H9 (cell line): Measurements from ENCODE around the gene TMEM121. TPM values are rescaled to one million over a fixed set of nuclear protein-coding genes. Genes with fewer than 3 reads are reported as not detected.

Source experiments
- DNase-seq: peaks from one replicate; pipeline ENCODE4 v3.0.0-alpha.2; 2017
- H2AFZ ChIP-seq: one replicate; pipeline ENCODE4 v1.6.1; 2013; ENCODE audit warnings: mild to moderate bottlenecking, low read length, control low read depth, moderate library complexity
- H2AK5ac ChIP-seq: 2 replicates; pipeline ENCODE4 v1.6.1; 2013; ENCODE audit warnings: low read length, control low read depth, mixed read lengths; ENCODE audit not compliant: insufficient read length
- H2BK120ac ChIP-seq: one replicate; pipeline ENCODE4 v1.6.1; 2013; ENCODE audit warnings: low read depth, mild to moderate bottlenecking, low read length, control low read depth, inconsistent platforms; ENCODE audit not compliant: poor library complexity, severe bottlenecking
- H2BK12ac ChIP-seq: 2 replicates; pipeline ENCODE4 v1.6.1; 2013; ENCODE audit warnings: low read length, control low read depth, mixed read lengths, low read depth; ENCODE audit not compliant: insufficient read length
- H2BK15ac ChIP-seq: 2 replicates; pipeline ENCODE4 v1.6.1; 2013; ENCODE audit warnings: low read depth, low read length, control low read depth
- H2BK20ac ChIP-seq: one replicate; pipeline ENCODE4 v1.6.1; 2013; ENCODE audit warnings: low read depth, mild to moderate bottlenecking, low read length, control low read depth, inconsistent platforms; ENCODE audit not compliant: poor library complexity, severe bottlenecking
- H2BK5ac ChIP-seq: 2 replicates; pipeline ENCODE4 v1.6.1; 2013; ENCODE audit warnings: low read length, control low read depth, mixed read lengths; ENCODE audit not compliant: insufficient read length
- H3K14ac ChIP-seq: 2 replicates; pipeline ENCODE4 v1.6.1; 2013; ENCODE audit warnings: low read length, control low read depth; ENCODE audit not compliant: insufficient read depth
- H3K18ac ChIP-seq: 2 replicates; pipeline ENCODE4 v1.6.1; 2013; ENCODE audit warnings: low read depth, mild to moderate bottlenecking, mixed read lengths, low read length, control low read depth; ENCODE audit not compliant: insufficient read length
- H3K23ac ChIP-seq: 2 replicates; pipeline ENCODE4 v1.6.1; 2013; ENCODE audit warnings: low read length, control low read depth, mixed read lengths, low read depth; ENCODE audit not compliant: insufficient read length
- H3K23me2 ChIP-seq: 2 replicates; pipeline ENCODE4 v1.6.1; 2013; ENCODE audit warnings: low read depth, mild to moderate bottlenecking, mixed read lengths, low read length, control low read depth; ENCODE audit not compliant: insufficient read length, poor library complexity, severe bottlenecking
- H3K27ac ChIP-seq: 2 replicates; pipeline ENCODE4 v1.5.1; 2013; ENCODE audit warnings: low read length, control low read depth, mixed read lengths, low read depth; ENCODE audit not compliant: insufficient read length
- H3K27me3 ChIP-seq: 2 replicates; pipeline ENCODE4 v1.6.1; 2013; ENCODE audit warnings: low read length, control low read depth, inconsistent platforms; ENCODE audit not compliant: insufficient read depth
- H3K4ac ChIP-seq: 2 replicates; pipeline ENCODE4 v1.6.1; 2013; ENCODE audit warnings: low read depth, mild to moderate bottlenecking, control low read depth, inconsistent platforms, low read length, moderate library complexity
- H3K4me1 ChIP-seq: 2 replicates; pipeline ENCODE4 v1.6.1; 2013; ENCODE audit warnings: low read length, control low read depth, inconsistent platforms; ENCODE audit not compliant: insufficient read depth
- H3K4me2 ChIP-seq: 2 replicates; pipeline ENCODE4 v1.6.1; 2013; ENCODE audit warnings: low read length, control low read depth, mixed read lengths; ENCODE audit not compliant: insufficient read length, insufficient read depth
- H3K56ac ChIP-seq: 2 replicates; pipeline ENCODE4 v1.6.1; 2013; ENCODE audit warnings: low read depth, mild to moderate bottlenecking, mixed read lengths, low read length, control low read depth; ENCODE audit not compliant: insufficient read length
- H3K79me1 ChIP-seq: 2 replicates; pipeline ENCODE4 v1.6.1; 2013; ENCODE audit warnings: low read depth, mild to moderate bottlenecking, moderate library complexity, low read length, control low read depth, inconsistent platforms; ENCODE audit not compliant: insufficient read depth, poor library complexity, severe bottlenecking
- H3K79me2 ChIP-seq: 2 replicates; pipeline ENCODE4 v1.6.1; 2013; ENCODE audit warnings: low read length, control low read depth, inconsistent platforms; ENCODE audit not compliant: insufficient read depth
- H3K9ac ChIP-seq: 2 replicates; pipeline ENCODE4 v1.6.1; 2013; ENCODE audit warnings: low read length, control low read depth, mixed read lengths; ENCODE audit not compliant: insufficient read length; ENCODE audit errors: extremely low read depth
- H3K9me3 ChIP-seq: one replicate; pipeline ENCODE4 v1.6.1; 2013; ENCODE audit warnings: low read depth, low read length, inconsistent platforms; ENCODE audit not compliant: control insufficient read depth
- H3T11ph ChIP-seq: one replicate; pipeline ENCODE4 v1.6.1; 2013; ENCODE audit warnings: mild to moderate bottlenecking, low read length, control low read depth, inconsistent platforms
- H4K20me1 ChIP-seq: one replicate; pipeline ENCODE4 v1.6.1; 2013; ENCODE audit not compliant: control insufficient read depth, insufficient read length, insufficient read depth
- H4K5ac ChIP-seq: 2 replicates; pipeline ENCODE4 v1.6.1; 2013; ENCODE audit warnings: low read depth, mild to moderate bottlenecking, mixed read lengths, low read length, control low read depth; ENCODE audit not compliant: insufficient read length
- H4K8ac ChIP-seq: replicated peaks from 2 replicates; pipeline ENCODE4 v1.6.1; 2013; ENCODE audit warnings: low read length, control low read depth, mixed read lengths, low read depth; ENCODE audit not compliant: insufficient read length
- H4K91ac ChIP-seq: 2 replicates; pipeline ENCODE4 v1.6.1; 2013; ENCODE audit warnings: low read depth, mild to moderate bottlenecking, moderate library complexity, mixed read lengths, low read length, control low read depth; ENCODE audit not compliant: insufficient read length
- H3K27ac Mint-ChIP-seq, 3 experiments: 2 replicates in 2 of 3; 3 replicates in 1 of 3; pipeline ENCODE4 v1.8.0; 2020 to 2021; ENCODE audit warnings: mixed read lengths in 3 of 3, mild to moderate bottlenecking in 1 of 3, moderate library complexity in 1 of 3
- H3K27me3 Mint-ChIP-seq: 2 replicates; pipeline ENCODE4 v1.8.0; 2021; ENCODE audit warnings: low read depth, mild to moderate bottlenecking, moderate library complexity, mixed read lengths
- H3K36me3 Mint-ChIP-seq, 3 experiments: 2 replicates in 2 of 3; 3 replicates in 1 of 3; pipeline ENCODE4 v1.8.0; 2020 to 2021; ENCODE audit warnings: low read depth in 3 of 3, mixed read lengths in 3 of 3; ENCODE audit not compliant: insufficient read depth in 1 of 3
- H3K4me1 Mint-ChIP-seq, 2 experiments: 2 replicates each; pipeline ENCODE4 v1.8.0; 2020; ENCODE audit warnings: mixed read lengths in 2 of 2
- H3K4me3 Mint-ChIP-seq, 2 experiments: 2 replicates in 1 of 2; 3 replicates in 1 of 2; pipeline ENCODE4 v1.8.0; 2020 to 2021; ENCODE audit warnings: mild to moderate bottlenecking in 2 of 2, mixed read lengths in 2 of 2, moderate library complexity in 1 of 2
- H3K9me3 Mint-ChIP-seq, 2 experiments: 2 replicates in 1 of 2; 3 replicates in 1 of 2; pipeline ENCODE4 v1.8.0; 2020; ENCODE audit warnings: mild to moderate bottlenecking in 2 of 2, mixed read lengths in 2 of 2, moderate library complexity in 1 of 2
- WGBS: extraction: QIAGEN DNeasy Blood & Tissue Kit; methylation state at CpG from one replicate; pipeline ENCODE4 v1.1.7; 2013; ENCODE audit warnings: missing lambda C conversion rate, low lambda C conversion rate, mixed read lengths; ENCODE audit not compliant: insufficient read length; ENCODE audit errors: extremely low coverage; 5-methylcytosine and 5-hydroxymethylcytosine counted together
- total RNA-seq: library from RNA; stranded (reverse); gene quantifications from 2 replicates; pipeline ENCODE4 v1.2.1, GENCODE V29; 2021
- TF ChIP-seq, protein P1 (sequence below): fragments of 200-600 bp; sonication (generic); conservative IDR thresholded peaks from 3 replicates; pipeline ENCODE4 v1.8.0; 2021; ENCODE audit warnings: antibody characterized with exemption, mild to moderate bottlenecking

The TMEM121 gene
- total RNA-seq, 1 experiment from 2014 or later = 2.6 TPM

DNA sequence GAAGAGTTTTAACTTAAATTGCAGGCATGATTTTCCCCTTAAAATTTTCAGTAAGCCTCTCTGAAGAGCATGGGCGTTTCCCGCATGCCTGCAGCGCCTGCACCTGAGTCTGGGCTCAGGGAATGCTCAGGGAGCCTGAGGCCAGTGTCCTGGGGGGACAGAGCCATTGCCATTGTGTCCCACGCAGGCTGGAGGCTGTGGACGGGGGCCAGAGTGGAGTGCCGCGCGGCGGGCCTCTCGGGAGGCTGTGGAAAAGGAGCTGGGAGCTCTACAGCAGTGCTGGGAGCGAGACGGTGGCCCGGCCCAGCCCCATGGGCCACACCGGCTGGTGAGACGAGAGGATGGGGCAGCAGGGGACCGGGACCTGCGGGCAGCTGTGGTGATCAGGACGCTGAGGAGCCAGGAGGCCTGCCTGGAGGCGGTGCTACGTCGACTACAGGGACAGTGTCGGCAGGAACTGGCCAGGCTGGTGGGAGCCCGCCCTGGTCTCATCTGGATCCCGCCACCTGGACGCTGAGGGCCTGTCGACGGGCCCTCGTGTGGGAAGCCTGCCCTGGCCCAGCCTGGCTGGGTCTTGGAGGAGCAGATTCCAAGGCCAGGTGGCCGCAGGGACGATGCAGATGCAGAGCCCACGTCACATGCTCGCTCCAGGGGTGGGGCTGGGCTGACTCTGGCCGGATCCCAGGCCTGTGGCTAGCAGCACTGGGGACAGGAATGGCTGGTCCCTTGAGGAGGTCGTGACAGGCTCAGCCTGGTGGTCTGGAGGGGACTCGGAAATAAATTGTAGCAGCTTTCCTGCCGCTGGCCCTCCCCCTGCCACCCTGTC lies 27.7 kb upstream of the TMEM121 start:
- H2BK120ac ChIP-seq = no peak overlapping the region
- Mint-ChIP-seq H3K9me3 (peaks cover 0 to 3% of the 10 kb centered on the region in 2 experiments; a peak in 1 of 5 replicates), H3K27ac (peak overlapping the region in 2 of 3 experiments; percentile 35 to 55; a peak in 1 of 7 replicates), H3K4me1 (peaks cover 0 to 4% of the 10 kb centered on the region in 2 experiments; a peak in 2 of 4 replicates), H3K27me3 (peaks cover 2% of the 10 kb centered on the region; the same call in 1 of the 2 replicates), H3K36me3 (peaks cover 0 to under 1% (median 0%) of the 10 kb centered on the region in 3 experiments; a peak in 2 of 7 replicates), H3K4me3 (no peak overlapping the region)
- no peak overlapping the region for H4K5ac ChIP-seq
- H3K9ac ChIP-seq = no peak overlapping the region
- no CpG with 5 or more reads among the region's 36 CpGs for WGBS
- H3K79me1 ChIP-seq = no peaks in the 10 kb centered on the region
- H3K4me2 ChIP-seq = no peak overlapping the region
- H3K56ac ChIP-seq = no peak overlapping the region
- H2BK12ac ChIP-seq = no peak overlapping the region
- H2BK15ac ChIP-seq = no peak overlapping the region
- no peak overlapping the region for H3K27ac ChIP-seq
- no peak overlapping the region for H4K91ac ChIP-seq
- H3K9me3 ChIP-seq = no peaks in the 10 kb centered on the region
- H3K27me3 ChIP-seq = no peaks in the 10 kb centered on the region
- no peak overlapping the region for H3T11ph ChIP-seq
- H2BK20ac ChIP-seq = no peak overlapping the region
- H2AK5ac ChIP-seq = no peak overlapping the region
- no peak overlapping the region for H3K18ac ChIP-seq
- H3K14ac ChIP-seq = no peak overlapping the region
- H3K79me2 ChIP-seq = no peaks in the 10 kb centered on the region
- peak; percentile 39 for DNase-seq
- peaks cover 2% of the 10 kb centered on the region for H3K23me2 ChIP-seq
- H2BK5ac ChIP-seq = no peak overlapping the region
- no peak overlapping the region for H3K4ac ChIP-seq
- no peaks in the 10 kb centered on the region for H4K20me1 ChIP-seq
- no peak overlapping the region for H2AFZ ChIP-seq
- H3K23ac ChIP-seq = no peak overlapping the region
- H3K4me1 ChIP-seq = no peaks in the 10 kb centered on the region
- H4K8ac ChIP-seq = no peak overlapping the region
- TF ChIP-seq, protein P1, sequence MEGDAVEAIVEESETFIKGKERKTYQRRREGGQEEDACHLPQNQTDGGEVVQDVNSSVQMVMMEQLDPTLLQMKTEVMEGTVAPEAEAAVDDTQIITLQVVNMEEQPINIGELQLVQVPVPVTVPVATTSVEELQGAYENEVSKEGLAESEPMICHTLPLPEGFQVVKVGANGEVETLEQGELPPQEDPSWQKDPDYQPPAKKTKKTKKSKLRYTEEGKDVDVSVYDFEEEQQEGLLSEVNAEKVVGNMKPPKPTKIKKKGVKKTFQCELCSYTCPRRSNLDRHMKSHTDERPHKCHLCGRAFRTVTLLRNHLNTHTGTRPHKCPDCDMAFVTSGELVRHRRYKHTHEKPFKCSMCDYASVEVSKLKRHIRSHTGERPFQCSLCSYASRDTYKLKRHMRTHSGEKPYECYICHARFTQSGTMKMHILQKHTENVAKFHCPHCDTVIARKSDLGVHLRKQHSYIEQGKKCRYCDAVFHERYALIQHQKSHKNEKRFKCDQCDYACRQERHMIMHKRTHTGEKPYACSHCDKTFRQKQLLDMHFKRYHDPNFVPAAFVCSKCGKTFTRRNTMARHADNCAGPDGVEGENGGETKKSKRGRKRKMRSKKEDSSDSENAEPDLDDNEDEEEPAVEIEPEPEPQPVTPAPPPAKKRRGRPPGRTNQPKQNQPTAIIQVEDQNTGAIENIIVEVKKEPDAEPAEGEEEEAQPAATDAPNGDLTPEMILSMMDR = no peak
